ENCODE data around the gene INTS1. TPM values are rescaled to one million over a fixed set of nuclear protein-coding genes. Genes with fewer than 3 reads are reported as not detected.

Gene INTS1
- total RNA-seq, 1 donor from 2014 or later, result 29.9 TPM

DNA sequence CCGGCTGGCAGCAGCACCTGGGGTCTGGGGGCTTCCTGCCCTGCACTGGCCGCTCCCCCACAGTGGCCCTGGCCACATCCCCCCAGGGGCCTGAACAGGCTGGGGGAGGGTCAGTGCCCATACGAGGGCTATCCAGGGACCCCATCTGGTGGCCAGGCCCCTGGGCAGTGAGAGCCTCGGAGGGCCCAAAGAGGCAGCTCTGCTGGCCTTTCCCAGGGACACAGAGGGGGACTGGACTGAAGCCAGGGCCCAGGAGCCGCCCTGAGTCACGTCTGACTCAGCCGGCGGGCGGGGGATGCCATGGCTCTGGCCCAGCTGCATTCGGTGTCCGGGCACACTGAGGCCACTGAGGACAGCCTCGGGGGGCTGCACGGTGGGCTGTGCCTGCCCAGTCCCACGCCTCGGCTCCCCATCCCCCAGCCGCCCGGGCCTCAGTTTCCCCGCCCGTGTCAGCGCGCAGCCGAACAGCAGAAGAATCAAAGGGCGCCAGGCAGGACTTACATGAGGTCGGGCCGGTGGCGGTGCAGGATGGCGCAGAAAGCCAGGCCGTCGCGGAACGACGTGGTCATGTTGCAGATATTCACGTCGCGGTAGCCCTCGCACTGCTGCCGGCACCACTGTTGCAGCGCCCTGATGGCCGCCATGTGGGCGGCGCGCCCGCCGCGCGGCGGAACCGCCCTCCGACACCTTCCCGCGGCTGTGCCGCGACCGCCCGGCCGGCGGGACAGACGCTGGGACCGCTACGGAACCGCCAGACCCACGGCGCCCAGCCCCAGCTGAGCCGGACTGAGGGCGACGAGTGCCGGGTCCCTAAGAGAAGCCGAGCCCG is 45.3 kb downstream of the INTS1 start, which contains the start of gene MICALL2:
MICALL2 (minus strand) TSS at position 788 of the 829 bp plus-strand sequence; CDS start at position 644, 144 bp downstream.
- TF ChIP-seq, protein P1, sequence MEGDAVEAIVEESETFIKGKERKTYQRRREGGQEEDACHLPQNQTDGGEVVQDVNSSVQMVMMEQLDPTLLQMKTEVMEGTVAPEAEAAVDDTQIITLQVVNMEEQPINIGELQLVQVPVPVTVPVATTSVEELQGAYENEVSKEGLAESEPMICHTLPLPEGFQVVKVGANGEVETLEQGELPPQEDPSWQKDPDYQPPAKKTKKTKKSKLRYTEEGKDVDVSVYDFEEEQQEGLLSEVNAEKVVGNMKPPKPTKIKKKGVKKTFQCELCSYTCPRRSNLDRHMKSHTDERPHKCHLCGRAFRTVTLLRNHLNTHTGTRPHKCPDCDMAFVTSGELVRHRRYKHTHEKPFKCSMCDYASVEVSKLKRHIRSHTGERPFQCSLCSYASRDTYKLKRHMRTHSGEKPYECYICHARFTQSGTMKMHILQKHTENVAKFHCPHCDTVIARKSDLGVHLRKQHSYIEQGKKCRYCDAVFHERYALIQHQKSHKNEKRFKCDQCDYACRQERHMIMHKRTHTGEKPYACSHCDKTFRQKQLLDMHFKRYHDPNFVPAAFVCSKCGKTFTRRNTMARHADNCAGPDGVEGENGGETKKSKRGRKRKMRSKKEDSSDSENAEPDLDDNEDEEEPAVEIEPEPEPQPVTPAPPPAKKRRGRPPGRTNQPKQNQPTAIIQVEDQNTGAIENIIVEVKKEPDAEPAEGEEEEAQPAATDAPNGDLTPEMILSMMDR (IDR thresholded peaks at IDR 0.05; ENCODE audit: borderline replicate concordance), result no peak
- Histone ChIP-seq H3K9me3 (replicated peaks) (no peaks in the 10 kb centered on the region), H3K4me3 (peak within 1 kb of the TSS; percentile 95), H3K36me3 (no peaks in the 10 kb centered on the region), H3K27me3 (ENCODE audit: low read depth) (no peaks in the 10 kb centered on the region), H3K27ac (replicated peaks) (peak within 1 kb of the TSS; percentile 90), H3K4me1 (peaks cover 81% of the 10 kb centered on the region)
- intact Hi-C loops (cut with micrococcal nuclease), result no loop called here
- peak; percentile 78 for DNase-seq

DNA sequence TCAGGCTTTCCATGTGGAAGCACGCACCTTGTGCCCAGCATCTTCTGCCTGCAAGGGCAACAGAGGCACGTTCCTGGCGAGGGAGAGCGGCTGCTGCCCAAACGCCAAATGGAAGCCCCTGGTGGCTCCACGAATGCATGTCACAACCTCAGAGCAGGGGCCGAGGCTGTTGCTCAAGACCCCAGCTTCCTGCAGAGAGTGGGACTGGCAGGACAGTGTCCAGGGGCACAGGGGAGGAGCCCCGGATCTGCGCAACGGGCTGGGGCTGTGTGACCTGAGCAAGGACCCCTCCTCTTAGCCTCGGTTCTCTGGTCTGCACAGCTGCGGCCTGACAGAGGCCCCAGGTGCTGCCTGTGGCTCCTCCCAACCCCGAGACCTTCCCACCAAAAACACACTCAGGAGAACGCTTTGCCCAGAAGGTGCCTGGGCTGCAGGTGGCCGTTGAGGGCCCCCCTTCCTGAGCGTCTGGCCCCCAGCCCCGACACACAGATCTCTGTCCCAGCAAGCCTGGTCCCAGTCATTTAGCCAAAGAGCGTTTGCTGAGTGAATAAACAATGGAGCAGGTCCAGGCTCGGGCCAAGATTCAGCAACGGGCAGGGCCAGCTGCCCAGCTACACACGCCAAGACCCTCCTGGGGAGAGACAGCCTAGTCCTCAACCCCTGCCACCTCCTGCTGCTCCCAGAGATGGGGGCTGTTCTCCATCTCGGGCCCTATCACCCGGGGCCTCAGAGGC is 46.1 kb downstream of the INTS1 start:
- intact Hi-C loops (cut with micrococcal nuclease), result no loop called here
- no peak for DNase-seq
- H3K4me3 ChIP-seq, result peak overlapping the region; percentile 95
- H3K36me3 ChIP-seq, result no peaks in the 10 kb centered on the region
- no peaks in the 10 kb centered on the region for H3K27me3 ChIP-seq (ENCODE audit: low read depth)
- TF ChIP-seq, protein P1 (IDR thresholded peaks at IDR 0.05; ENCODE audit: borderline replicate concordance), result no peak
- no peaks in the 10 kb centered on the region for H3K9me3 ChIP-seq (replicated peaks)
- peaks cover 89% of the 10 kb centered on the region for H3K4me1 ChIP-seq
- H3K27ac ChIP-seq (replicated peaks), result peak overlapping the region; percentile 90

DNA sequence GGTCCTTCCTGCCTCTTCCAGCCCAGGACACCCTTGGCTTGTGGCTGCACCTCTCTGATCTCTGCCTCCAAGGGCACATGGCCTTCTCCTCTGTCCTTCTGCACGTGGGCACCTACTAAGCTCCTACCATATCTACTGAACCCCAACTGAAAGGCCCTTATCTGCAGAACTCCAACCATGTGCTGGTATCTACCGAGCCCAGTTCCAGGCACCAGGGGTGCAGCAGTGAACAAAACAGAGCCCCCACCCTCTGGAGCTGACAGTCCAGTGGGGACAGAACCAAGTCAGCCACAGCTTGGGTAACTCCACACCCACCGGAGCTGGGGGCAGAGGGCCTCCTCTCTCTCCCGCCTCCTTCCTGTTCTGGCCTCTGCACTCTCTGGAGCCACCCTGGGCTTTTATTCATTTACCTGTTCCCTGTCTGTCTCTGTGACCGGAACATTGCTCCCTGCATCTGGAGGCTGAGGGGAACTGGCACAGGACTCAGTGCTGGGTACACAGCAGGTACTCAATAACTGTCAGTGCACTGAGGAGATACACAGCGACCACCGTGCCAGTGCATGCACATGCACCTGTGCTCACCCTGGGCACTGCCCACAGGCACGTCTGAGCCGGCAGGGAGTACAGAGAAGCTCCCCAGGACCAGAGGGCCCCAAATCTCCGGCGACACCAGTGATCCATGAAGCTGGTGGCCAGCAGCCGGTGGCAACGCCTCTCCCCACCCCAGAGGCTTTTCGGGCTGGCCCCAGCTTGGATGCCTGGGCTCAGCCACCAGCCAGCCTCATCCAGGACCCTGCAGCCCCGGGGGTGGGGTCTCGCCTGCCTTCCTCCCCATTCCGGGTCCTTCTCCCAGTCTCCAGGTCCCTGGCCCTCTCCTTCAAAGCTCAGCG is 46.9 kb downstream of the INTS1 start:
- H3K4me1 ChIP-seq, result peaks cover 93% of the 10 kb centered on the region
- H3K36me3 ChIP-seq, result no peaks in the 10 kb centered on the region
- intact Hi-C loops (cut with micrococcal nuclease), result no loop called here
- H3K4me3 ChIP-seq, result peak overlapping the region; percentile 95
- no peaks in the 10 kb centered on the region for H3K27me3 ChIP-seq (ENCODE audit: low read depth)
- no peaks in the 10 kb centered on the region for H3K9me3 ChIP-seq (replicated peaks)
- TF ChIP-seq, protein P1 (IDR thresholded peaks at IDR 0.05; ENCODE audit: borderline replicate concordance), result no peak
- DNase-seq, result no peak
- H3K27ac ChIP-seq (replicated peaks), result peak overlapping the region; percentile 90

DNA sequence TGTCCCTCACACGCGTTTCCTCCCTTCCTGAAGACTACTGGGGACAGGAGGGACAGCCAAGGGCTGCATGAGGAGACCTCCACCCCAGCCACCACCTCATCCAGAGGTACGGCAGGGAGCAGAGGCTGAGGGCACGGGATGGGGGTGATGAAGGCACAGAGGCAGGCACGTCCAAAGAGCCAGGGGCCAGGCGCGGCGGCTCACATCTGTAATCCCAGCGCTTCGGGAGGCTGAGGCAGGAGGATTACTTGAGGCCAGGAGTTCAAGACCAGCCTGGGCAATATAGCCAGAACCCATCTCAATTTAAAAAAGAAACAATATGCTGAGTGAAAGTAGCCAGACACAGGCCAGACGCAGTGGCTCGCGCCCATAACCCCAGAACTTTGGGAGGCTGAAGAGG is 48.2 kb downstream of the INTS1 start:
- intact Hi-C loops (cut with micrococcal nuclease), result no loop called here
- Histone ChIP-seq H3K27ac (replicated peaks) (peak overlapping the region; percentile 81), H3K4me1 (peaks cover 80% of the 10 kb centered on the region), H3K4me3 (peak overlapping the region; percentile 53), H3K36me3 (no peaks in the 10 kb centered on the region), H3K27me3 (ENCODE audit: low read depth) (no peaks in the 10 kb centered on the region), H3K9me3 (replicated peaks) (no peaks in the 10 kb centered on the region)
- no peak for DNase-seq
- TF ChIP-seq, protein P1 (IDR thresholded peaks at IDR 0.05; ENCODE audit: borderline replicate concordance), result no peak
